GM19238 (cell line): ENCODE results near the gene MVB12B.

Experiments used
- DNase-seq: peaks from one replicate; pipeline ENCODE4 v3.0.0; 2011; ENCODE audit warnings: low spot score; ENCODE audit not compliant: insufficient read length

Gene MVB12B

DNA sequence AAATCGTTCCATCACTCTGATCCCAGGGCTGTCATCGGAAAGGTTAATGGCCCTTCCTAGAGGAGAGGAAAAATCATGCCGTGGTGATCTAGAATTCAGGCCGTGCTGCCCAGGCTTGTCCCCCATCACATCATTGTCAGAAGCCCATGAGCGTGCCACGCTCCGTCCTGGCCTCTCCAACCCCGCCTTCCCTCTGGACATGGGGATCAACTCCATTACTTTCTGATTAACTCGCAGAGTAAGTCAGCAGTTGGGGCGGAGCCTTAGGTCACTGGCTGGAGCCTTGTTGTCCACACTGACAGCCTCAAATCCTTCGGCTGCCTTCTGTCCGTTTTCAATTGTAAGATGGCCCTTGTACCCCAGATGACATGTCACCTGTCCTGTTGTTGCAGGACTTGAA lies 75.0 kb downstream of the MVB12B start:
- DNase-seq: no peak

DNA sequence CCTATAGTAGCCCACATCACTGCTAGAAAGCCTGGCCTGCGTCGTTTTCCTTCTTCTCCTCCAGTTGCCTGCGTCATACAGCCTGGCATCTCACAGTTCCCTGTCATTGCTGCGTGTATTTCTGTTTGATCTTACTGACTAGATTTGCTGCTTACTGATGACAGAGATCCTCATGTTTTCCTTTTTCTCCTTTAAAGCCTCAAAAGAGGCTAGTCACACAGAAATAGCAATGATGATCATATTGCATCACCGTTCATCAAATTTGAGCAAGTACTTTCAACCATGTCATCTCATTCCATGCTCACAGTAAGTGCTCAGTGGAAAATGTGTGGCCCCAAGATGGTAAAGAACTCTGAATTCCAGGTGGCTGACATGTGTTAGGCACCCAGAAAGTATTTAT lies 76.8 kb downstream of the MVB12B start:
- no peak for DNase-seq

DNA sequence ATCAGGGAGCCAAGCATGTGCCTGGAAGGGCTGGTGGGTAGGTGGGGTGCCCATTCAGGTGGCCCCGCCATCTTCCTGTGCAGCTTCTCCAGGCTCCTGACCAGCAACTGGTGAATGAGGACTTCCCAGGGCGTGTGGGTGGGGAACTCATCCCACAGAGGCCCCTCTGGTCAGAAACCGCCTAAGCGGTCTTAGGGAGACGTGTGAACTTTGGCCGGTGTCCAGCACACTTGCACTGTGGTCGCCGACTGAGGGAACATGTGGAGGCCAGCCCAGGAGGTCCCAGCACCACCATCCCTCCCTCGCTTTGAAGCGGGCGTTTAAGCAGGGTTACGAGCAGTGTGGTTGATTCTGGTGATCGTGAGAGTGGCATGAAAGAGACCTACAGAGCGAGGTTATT lies 77.8 kb downstream of the MVB12B start:
- no peak for DNase-seq

DNA sequence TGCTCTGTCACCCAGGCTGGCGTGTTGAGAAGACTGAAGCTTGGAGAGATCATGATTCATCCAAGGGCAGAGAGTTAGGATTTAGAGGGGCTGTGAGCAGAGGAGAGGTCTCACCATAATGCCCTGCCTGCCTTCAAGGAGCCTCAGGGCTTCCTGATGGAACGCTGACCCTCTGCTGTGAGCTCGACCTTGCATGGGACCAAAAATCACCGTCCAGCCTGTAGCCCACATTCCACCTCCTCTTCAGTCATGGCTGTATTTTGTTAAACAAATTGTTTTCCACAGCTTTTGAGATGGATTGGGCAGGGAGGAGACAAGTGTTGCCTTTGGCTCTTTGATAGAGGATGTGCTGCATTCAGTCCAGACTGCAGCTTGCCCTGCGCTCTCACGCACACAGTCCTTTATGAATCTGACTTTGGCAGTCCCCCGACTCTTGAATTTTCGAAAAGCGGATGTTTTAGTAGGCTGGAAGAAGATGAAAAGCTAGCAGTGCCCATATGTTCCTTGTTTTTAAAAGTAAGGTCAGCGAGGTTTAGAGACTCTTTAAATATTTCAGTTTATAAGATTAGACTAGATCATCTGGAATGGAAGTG lies 79.5 kb downstream of the MVB12B start:
- DNase-seq: no peak

DNA sequence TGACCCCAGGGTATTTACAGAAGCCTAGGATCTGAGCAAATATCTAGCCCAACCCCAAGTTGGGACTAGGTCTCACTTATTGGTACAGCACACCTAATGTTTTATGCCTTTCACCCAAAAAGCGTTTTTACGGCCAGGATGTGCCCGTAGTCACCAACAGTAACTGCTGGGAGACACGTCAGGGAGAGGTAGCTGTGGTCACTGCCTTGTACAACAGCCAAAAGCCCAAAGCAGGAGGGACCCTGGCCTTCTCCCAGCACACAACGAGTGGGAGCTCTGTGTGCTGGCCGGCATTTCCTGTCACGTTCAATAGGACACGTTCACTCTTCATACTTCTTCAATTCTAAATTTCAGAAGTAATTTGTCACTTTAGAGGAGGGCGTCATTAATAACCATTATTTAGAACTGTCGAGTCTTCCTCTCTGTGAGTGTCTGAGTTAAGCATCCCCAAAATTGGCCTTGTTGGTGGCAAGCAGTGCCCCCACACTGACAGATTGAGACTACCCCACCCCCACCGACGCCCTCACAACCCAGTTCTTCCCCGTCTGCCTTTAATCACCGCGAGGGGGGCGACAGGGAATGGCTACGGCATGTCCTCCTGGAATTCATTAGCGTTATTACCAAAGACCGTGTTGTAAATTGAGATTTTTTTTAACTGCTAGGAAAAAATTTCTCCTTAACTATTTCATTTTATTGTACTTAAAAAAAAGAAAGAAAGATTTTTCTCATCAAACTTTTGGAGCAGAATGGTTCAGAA lies 80.7 kb downstream of the MVB12B start:
- no peak for DNase-seq

DNA sequence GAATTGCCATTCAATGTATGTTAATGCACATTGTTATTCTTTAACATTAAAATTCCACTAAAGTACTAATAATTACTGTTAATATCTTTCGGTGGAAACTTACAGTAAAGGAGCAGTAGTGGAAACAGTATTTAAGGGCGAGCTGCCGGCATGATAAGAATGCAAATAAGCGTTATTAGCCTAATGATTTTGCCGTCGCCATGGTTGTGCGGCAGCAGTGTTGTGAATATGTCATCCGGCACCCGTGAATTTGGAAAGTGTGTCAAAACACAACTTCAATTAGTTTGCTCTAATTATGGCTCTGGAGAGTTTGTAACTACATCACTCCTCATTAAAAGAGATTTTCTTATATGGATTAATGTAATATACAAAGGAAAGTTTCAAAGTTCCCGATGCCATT lies 81.4 kb downstream of the MVB12B start:
- no peak for DNase-seq

DNA sequence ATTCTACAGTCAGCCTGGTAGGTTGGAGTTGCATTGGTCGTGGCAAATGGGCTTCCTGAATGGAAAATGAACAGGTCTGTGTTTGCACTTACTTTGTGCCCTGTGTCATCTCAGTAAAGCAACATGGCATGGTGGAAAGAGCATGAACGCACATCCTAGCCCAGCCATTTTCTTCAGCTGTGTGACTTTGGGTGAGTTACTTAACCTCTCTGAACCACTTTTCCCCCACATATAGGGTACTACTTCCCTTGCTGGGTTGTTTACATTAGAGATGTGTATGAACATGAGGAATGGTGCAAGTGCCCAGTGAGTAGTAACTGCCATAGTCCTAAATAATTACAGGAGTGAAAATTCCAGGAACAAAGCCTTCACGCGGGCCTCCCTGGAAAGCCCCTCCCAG lies 83.6 kb downstream of the MVB12B start:
- DNase-seq: no peak

DNA sequence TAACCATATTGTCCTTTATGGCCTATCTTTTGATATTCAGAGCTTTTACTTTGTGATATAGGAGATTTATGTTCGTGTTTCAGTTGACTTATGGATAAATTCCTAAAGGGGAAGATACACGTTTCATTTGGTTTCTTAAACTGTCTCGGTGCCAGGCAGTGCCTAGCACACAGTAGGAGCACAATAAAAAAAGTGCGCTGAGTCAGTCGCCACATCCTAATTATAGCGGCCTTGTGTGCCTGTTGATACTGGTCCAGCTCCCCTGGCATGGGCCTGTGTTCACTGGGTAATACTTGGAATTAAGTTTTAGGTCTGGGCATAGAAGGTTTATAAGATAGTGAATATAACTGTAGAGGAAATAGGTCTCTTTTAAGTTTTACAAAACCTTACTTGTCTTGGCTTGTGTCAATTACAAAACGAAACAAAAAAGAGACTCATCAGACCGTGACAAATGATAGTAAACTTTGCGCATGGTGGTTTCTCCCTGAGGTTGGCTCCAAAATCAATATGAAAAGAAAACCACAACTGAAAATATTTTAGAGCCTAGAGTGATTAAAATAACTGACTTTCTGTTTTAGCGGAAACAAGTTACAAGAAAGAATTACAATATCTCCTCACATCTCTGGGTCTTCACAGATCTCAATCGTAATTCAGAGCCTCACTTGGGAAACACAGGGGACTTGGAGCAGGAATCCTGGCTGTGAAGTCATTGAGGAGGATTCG lies 84.8 kb downstream of the MVB12B start:
- peak; percentile 41 for DNase-seq

DNA sequence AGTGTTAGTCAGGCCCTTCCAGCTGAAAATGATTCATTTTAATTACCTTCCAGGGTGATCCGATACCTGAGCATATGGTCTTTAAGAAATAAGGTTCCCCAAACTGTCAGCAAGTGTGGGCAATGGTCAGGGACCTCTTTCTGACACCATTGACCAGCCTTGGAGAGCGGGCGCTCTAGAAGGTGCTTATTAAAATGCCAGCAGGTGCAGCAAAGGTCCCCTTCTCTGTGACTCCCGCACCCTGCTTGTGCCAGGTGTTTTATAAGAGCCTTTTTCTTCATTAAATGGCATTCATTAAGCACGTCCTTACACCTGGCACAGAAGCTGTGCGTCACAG lies 85.3 kb downstream of the MVB12B start:
- DNase-seq: no peak

DNA sequence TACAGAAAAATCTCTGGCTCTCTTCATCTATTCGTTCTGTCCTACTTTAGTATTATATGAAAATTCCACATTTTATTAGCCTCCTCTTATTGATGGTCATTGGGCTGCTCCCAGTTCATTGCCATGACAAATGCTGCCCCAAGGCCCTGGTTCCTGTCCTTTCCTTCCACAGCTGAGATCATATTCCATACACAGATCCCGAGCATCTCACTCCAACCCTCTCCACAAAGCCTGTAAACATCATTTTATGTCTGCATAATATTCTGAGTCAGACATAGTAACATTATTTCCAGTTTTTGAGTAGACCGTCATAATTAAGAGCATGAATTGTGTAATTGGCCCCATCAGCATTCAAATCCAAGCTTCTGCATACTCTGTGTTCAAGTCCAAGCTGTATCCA lies 86.3 kb downstream of the MVB12B start:
- DNase-seq: no peak

DNA sequence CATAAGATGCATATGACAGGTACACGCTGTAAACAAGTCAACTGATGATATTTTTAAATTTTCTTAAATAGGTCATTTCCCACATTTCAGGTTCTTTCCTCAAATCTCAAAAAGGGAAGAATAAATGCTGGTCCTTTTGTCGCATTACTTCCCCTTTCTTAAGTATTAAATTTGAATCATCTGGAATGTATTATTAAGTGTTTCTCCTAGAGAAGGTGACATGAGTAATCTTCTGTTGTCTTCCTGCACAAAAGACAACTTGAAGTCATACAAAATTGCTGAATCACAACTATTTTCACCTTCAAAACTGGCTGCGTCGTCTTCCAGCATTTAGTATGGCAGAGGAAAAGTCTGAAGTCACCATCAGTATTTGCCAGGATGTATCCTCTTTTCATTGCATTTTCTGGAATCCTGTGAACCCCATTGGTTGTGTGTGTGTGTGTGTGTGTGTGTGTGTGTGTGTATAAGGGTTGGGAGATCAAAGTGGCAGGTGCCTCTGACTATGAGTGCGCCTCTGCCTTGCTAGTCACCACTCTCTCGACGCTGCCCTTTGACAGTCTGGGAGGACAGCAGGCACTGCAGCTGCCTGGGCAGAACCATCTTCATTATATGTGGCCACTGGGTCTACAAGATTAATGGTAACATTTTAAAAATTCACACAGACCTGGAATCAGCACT lies 86.9 kb downstream of the MVB12B start:
- no peak for DNase-seq

DNA sequence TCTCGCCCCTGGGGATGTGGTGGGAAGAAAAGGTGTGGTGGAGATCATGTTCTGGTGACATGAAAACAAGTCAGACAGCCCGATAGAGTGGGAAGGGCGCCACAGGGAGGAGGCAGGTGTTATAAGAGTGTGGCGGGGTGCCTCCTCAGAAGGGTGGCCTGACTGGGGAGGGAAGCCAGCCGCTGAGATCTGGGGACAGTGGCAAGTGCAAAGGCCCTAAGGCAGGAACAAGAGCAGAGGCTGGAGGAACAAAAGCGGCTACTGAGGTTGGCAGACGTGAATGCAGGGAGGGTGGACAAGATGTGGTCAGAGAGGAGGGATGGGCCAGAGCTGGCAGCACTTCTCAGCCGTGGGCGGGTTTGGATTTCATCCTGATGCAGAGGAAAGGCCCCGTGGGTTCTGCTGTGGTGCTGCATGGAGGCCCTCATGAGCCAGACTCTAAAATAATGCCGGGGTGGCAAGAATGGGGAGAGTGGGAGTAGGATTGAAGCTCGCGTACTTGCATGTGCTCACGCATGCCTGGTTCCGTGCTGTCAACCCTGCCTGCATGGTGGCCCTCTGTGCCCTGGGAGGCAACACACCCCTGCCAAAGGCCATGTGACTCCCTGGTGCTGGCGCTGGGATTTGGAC lies 89.2 kb downstream of the MVB12B start:
- DNase-seq: no peak

DNA sequence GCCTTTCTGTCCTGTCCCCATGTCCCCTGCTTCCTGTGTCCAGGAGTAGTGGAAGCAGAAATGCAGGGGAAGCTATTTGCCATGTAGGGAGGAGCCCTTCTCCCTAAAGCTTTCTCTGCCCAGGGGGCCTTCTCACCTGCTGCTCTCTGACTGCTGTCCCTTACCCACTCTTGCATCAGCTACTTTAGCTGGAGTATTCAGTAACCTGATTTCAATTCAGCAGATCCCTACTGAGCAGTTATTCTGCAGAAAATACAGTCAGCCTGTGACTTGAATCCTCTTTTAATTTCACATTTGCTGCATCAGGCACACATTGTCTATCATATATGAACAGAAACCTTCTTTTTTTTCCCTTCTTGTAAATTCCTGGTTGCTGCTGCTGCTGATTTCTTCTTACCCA lies 90.4 kb downstream of the MVB12B start:
- DNase-seq: no peak

DNA sequence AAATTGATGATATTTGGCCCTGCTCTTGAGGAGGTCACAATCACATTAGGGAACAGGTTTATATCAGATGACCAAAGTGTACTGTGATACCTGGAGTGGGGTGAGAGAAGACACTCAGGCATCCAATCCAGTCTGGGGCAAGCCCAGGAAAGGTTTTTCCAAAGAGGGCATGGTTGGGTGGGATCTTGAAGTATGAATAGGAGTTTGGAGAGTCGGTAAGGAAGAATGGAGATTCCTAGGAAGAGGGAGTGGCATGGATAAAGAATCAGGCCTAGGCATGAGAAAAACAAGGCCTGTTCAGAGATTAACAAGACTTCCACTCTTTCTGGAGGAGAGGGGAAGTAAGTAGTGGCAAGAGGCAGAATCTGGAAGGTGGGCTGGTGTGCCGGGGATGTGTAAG lies 91.1 kb downstream of the MVB12B start:
- DNase-seq: no peak

DNA sequence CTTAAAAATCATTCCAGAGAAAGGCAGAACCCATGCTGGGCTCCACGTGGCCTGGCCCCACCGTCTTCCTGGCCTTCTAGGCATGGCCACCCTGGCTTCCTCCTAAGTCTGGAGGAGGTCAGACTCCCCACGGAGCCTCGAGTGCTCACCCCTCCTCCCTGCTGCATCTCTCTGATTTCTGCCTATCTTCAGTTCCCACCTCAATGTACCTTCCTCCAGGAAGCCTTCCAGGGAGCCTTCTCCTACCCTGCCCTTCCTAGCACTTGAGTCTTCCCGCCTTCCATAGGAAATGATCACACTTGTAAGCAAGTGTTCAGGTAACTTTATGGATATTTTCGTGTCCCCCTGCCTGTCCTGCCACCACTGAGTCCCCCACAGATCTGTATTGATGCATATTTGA lies 92.0 kb downstream of the MVB12B start:
- no peak for DNase-seq

DNA sequence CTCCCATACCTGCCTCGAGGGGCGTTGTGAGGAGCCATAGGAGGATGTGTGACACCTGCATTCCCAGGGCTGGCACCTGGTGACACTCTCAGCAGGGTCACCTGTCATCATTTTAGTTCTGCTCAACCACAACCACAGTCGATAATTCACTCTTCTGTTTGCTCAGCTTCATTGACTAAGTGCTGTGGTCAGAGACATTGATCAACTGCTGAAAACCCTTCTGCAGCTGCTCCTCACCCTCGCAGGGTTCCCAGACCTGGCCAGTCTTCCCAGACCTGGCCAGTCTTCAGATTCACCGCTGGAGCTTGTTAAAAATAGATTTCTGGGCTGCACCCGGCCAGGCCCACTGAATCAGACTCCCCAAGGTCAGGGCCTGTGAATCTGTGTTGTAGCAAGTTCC lies 92.8 kb downstream of the MVB12B start:
- no peak for DNase-seq

DNA sequence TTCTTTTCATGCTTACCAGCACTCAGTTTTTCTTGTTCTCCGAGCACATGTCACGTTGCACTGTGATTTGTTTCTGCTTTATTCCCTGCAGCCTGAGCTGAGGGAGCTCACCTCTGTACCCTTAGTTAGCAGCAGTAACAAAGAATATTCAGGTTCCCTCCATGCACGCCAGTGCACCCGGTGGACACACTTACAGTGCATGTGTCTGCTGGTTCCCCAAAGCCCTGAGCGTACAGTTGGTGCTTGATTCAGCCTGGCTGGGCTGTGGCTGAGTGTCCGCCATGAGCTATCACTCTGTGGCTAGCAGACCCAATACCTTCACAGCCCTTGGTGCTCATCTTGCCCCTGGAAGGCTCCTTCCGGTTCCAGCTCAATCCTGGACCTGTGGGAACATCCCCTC lies 93.5 kb downstream of the MVB12B start:
- no peak for DNase-seq

DNA sequence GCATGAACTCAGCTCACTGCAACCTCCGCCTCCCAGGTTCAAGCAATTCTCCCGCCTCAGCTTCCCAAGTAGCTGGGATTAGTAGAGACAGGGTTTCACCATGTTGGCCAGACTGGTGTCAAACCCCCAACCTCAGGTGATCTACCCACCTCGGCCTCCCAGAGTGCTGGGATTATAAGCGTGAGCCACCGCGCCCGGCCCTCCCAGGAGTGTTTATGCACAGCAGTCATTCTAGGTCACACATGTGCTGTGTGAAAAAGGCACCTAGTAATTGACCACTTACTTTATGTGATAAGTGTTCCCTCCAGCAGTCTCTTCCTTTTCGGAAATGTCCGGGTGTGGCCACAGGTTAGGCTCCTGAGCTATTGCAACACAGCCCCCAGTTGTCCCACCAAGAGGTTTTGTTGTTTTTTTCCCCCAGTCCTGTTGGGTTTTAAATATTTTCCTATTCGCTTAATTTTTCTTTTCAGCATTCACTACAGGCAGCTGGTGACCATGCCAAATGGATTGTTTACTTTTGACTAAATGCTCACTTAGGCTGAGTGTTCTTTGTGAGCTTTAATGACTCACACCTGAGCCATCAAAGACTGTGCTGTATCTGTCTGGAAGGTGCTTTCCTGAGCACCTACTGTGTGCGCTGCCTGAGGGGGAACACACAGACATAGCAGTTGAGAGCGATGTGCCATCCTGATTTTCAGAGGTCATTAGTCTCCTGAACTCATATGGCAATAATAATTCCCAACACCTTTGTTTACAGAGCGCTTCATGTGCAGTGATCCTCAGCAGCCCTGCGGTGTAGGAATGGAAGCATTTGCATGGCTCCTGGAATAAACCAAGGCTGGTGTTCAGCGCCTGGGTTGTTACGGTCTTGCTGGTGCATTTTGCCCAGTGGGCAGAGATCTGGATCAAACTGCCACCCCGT lies 94.3 kb downstream of the MVB12B start:
- no peak for DNase-seq

DNA sequence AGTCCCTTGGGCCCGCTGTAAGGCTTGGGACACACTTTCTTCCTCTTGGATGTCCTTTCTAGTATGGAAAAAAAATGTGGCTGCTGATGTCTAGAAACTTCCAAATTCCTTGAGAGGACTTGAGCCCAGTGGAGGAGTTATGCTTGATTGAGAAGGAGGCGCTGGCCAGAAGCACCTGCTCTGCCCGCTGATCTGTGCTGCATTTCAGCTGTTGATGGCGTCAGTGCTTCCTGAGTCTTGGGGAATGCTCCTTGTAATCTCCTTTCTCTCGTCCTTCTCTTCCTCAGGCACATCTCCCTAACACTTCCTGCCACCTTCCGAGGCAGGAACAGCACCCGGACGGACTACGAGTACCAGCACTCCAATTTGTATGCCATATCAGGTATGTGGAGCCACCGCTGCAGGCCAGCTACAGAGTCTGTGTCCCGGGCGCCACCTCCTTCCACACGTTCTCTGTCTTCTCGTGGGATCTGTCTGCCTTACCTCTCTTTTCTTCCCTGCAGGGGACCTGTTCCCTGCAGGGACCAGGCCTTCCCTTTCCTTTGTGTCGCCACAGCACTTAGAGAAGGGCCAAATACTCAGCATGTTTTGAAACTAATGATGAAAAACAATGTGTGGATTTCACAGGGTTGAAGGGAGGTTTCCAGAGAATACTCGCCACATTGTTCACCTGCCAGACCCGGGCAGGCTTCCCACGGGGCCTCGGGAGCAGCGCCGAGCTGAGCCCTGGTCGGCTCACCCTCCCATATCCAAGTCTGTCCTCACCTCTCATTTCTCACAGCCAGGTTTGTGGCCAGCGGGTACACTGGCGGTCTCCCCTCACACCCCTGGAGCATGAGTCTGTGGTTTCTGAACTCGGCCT lies 95.2 kb downstream of the MVB12B start:
- DNase-seq: no peak
